Hepatocyte (in vitro differentiated cells): ENCODE measurements around the gene PAM. TPM values are rescaled to one million over a fixed set of nuclear protein-coding genes. Genes with fewer than 3 reads are reported as not detected.
A peak's percentile ranks its signal among the peaks of the same experiment; 100 is the strongest.

Source experiments
- DNase-seq: peaks from one replicate; pipeline ENCODE4 v3.0.0-alpha.2; 2016; ENCODE audit warnings: low spot score
- H2AFZ ChIP-seq: fragments of 200-600 bp; sonication (generic); 2 replicates; pipeline ENCODE4 v1.6.0; 2016; ENCODE audit warnings: antibody characterized with exemption, mild to moderate bottlenecking
- H3K27ac ChIP-seq: fragments of 200-600 bp; sonication (generic); 2 replicates; pipeline ENCODE4 v1.5.1; 2016; ENCODE audit warnings: mild to moderate bottlenecking
- H3K27me3 ChIP-seq: fragments of 200-600 bp; sonication (generic); 2 replicates; pipeline ENCODE4 v1.6.1; 2016
- H3K36me3 ChIP-seq: fragments of 200-600 bp; sonication (generic); replicated peaks from 2 replicates; pipeline ENCODE4 v1.5.1; 2016; ENCODE audit warnings: low read depth; ENCODE audit not compliant: insufficient read depth
- H3K4me1 ChIP-seq: fragments of 200-600 bp; sonication (generic); 2 replicates; pipeline ENCODE4 v1.5.1; 2016; ENCODE audit warnings: mild to moderate bottlenecking, moderate library complexity; ENCODE audit not compliant: insufficient read depth
- H3K4me2 ChIP-seq: fragments of 200-600 bp; sonication (generic); 2 replicates; pipeline ENCODE4 v1.6.0; 2016
- H3K4me3 ChIP-seq: fragments of 200-600 bp; sonication (generic); 2 replicates; pipeline ENCODE4 v1.5.1; 2016; ENCODE audit warnings: mild to moderate bottlenecking
- H3K79me2 ChIP-seq: fragments of 200-600 bp; sonication (generic); 2 replicates; pipeline ENCODE4 v1.6.0; 2017; ENCODE audit warnings: mild to moderate bottlenecking
- H3K9me2 ChIP-seq: fragments of 200-600 bp; sonication (generic); replicated peaks from 2 replicates; pipeline ENCODE4 v1.6.0; 2017; ENCODE audit warnings: mild to moderate bottlenecking; ENCODE audit not compliant: insufficient read depth
- H3K9me3 ChIP-seq: fragments of 200-600 bp; sonication (generic); 2 replicates; pipeline ENCODE4 v1.5.1; 2016; ENCODE audit warnings: low read depth, mild to moderate bottlenecking
- H4K20me1 ChIP-seq: fragments of 200-600 bp; sonication (generic); 2 replicates; pipeline ENCODE4 v1.6.0; 2016; ENCODE audit warnings: mild to moderate bottlenecking; ENCODE audit not compliant: insufficient read depth, poor library complexity, severe bottlenecking
- EZH2 ChIP-seq: fragments of 200-600 bp; sonication (generic); IDR thresholded peaks from 2 replicates; pipeline ENCODE4 v1.6.1; 2016; ENCODE audit warnings: antibody characterized with exemption, mild to moderate bottlenecking, borderline replicate concordance
- EZH2phosphoT487 ChIP-seq: fragments of 200-600 bp; sonication (generic); IDR thresholded peaks from one replicate; pipeline ENCODE4 v1.6.1; 2018; ENCODE audit warnings: antibody characterized with exemption, mild to moderate bottlenecking, low read depth, moderate library complexity; ENCODE audit not compliant: unreplicated experiment, severe bottlenecking
- WGBS: methylation state at CpG from one replicate; pipeline ENCODE4 v1.1.6; 2016; ENCODE audit warnings: low lambda C conversion rate; ENCODE audit errors: missing lambda C conversion rate; 5-methylcytosine and 5-hydroxymethylcytosine counted together
- polyA plus RNA-seq: library from polyadenylated mRNA; unstranded; fragments of >200 nt; fragmentation: Nextera tagmentation; extraction: Ambion mirVana; gene quantifications from 2 replicates; pipeline ENCODE4 v1.2.1, GENCODE V29; 2016
- total RNA-seq: library from RNA; depleted of rRNA; stranded (reverse); fragments of >200 nt; gene quantifications from 2 replicates; pipeline ENCODE4 v1.2.3, GENCODE V29; 2014
- TF ChIP-seq, protein P1 (sequence below): fragments of 200-600 bp; sonication (generic); IDR thresholded peaks from 2 replicates; pipeline ENCODE4 v1.5.1; 2016; ENCODE audit warnings: antibody characterized with exemption, mild to moderate bottlenecking; ENCODE audit not compliant: poor library complexity

The PAM gene
- total and polyA plus RNA-seq, 2 experiments from 2014 or later, result 118 to 158 TPM

DNA sequence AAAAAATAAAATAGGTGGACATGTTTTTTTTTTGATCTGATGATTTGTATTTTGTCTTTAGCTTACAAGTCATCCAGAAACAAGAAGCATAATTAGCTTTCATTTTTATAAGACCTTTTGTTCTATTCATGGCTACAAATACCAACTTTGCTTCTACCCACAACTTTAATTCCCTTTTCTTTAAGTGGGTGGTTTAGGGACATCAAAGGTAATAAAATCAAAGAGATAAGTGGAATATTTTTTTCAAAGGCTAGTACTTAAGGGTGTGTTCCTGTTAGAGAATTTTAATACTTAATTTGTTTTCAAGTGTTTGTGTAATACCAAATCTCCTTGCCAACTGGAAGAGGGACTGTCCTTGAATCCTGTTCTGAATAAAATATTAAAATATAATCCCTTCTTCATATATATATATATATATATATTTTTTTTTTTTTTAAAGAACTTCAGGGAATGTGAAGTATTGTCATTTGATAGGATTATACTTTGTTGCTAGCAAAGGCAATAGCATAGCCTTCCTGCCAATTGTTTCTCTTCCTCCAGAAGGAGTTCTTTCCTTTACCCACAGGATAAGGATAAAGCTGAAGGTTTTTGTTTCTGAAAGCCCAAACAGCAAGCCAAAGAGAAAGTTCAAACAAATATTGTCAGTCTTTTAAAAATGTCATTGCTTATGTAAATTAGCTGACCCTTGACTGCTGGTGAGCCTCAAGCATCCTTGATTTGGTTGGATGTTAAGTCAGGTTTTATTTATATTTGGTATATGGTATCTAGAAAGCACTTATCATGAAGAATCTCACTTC is 108.9 kb downstream of the PAM start:
- DNase-seq, result no peak
- Histone ChIP-seq H3K9me2 (no peaks in the 10 kb centered on the region), H2AFZ (no peak overlapping the region), H4K20me1 (no peaks in the 10 kb centered on the region), H3K79me2 (no peaks in the 10 kb centered on the region), H3K4me1 (no peaks in the 10 kb centered on the region), H3K9me3 (no peaks in the 10 kb centered on the region), H3K27me3 (no peaks in the 10 kb centered on the region), H3K4me3 (no peak overlapping the region), H3K4me2 (no peak overlapping the region), H3K36me3 (no peaks in the 10 kb centered on the region), H3K27ac (no peak overlapping the region)
- TF ChIP-seq EZH2phosphoT487, result no peak
- no peak for TF ChIP-seq EZH2
- TF ChIP-seq, protein P1, sequence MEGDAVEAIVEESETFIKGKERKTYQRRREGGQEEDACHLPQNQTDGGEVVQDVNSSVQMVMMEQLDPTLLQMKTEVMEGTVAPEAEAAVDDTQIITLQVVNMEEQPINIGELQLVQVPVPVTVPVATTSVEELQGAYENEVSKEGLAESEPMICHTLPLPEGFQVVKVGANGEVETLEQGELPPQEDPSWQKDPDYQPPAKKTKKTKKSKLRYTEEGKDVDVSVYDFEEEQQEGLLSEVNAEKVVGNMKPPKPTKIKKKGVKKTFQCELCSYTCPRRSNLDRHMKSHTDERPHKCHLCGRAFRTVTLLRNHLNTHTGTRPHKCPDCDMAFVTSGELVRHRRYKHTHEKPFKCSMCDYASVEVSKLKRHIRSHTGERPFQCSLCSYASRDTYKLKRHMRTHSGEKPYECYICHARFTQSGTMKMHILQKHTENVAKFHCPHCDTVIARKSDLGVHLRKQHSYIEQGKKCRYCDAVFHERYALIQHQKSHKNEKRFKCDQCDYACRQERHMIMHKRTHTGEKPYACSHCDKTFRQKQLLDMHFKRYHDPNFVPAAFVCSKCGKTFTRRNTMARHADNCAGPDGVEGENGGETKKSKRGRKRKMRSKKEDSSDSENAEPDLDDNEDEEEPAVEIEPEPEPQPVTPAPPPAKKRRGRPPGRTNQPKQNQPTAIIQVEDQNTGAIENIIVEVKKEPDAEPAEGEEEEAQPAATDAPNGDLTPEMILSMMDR, result no peak

DNA sequence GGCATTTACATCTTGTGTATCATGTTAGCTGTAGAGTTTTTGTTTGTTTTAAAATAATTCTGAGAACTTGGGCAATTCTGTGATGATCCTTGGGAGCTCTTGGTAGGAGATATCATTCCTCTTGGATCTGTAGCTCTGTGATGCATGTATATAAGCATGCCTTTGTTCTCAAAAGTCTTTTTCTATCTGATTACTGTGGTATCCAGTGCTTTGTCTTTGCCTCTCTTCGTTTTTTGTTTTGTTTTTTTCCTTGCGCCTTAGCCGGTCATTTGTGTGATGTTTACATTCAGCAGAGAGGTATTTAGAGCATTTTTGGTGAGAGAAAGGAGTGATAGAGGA is 110.0 kb downstream of the PAM start:
- WGBS, result 9% methylated on average over 3 of the region's 3 CpGs
- Histone ChIP-seq H3K79me2 (no peaks in the 10 kb centered on the region), H3K27ac (peak overlapping the region; percentile 81), H3K9me2 (no peaks in the 10 kb centered on the region), H3K36me3 (no peaks in the 10 kb centered on the region), H3K4me3 (peak overlapping the region; percentile 76), H2AFZ (peak overlapping the region; percentile 82), H3K9me3 (no peaks in the 10 kb centered on the region), H3K4me2 (peak overlapping the region; percentile 88), H3K27me3 (no peaks in the 10 kb centered on the region), H3K4me1 (no peaks in the 10 kb centered on the region), H4K20me1 (no peaks in the 10 kb centered on the region)
- TF ChIP-seq EZH2phosphoT487, result no peak
- no peak for TF ChIP-seq EZH2
- TF ChIP-seq, protein P1, result no peak
- DNase-seq, result no peak

DNA sequence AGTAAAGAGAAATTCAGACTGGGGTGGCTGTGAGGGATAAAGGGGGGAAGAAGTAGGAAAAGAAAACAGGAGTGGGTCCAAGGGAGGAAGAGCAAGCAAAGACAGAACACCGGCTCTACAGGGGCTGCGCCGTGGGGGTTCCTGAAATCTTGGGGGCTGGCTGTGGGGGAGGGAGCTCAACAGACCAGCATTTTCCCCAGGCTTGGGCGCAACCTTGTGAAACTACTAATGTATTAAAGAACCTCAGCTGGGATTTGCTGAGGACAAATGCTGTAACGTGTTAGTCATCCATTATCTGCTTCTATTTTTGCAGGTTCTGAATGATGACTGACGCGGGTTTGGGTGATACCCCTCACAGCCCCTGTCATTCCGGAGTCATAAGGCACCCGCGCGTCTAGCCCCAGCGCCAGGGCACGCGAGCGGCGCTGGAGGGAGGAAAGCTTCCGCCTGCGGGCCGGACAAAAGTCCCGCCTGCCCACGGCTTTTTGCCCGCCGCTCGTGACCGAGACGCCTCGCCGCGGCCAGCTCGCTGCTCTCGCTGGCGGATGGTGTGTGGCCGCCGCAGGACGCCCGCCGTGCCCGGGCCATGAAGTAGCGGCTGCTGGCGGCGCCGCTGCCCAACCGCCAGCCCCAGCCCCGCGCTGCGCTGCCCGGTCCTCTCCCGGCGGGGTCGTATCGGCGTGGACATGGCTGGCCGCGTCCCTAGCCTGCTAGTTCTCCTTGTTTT is 110.6 kb downstream of the PAM start:
- H3K27me3 ChIP-seq, result no peaks in the 10 kb centered on the region
- H3K36me3 ChIP-seq, result no peaks in the 10 kb centered on the region
- H3K4me2 ChIP-seq, result peak overlapping the region; percentile 88
- H3K79me2 ChIP-seq, result no peaks in the 10 kb centered on the region
- DNase-seq, result peak; percentile 72
- peak overlapping the region; percentile 81 for H3K27ac ChIP-seq
- H3K4me3 ChIP-seq, result peak overlapping the region; percentile 76
- no peaks in the 10 kb centered on the region for H3K4me1 ChIP-seq
- no peaks in the 10 kb centered on the region for H3K9me2 ChIP-seq
- H4K20me1 ChIP-seq, result no peaks in the 10 kb centered on the region
- H2AFZ ChIP-seq, result peak overlapping the region; percentile 82
- no peaks in the 10 kb centered on the region for H3K9me3 ChIP-seq
- TF ChIP-seq EZH2phosphoT487 (no peak), EZH2 (no peak)
- WGBS, result 2% methylated on average over 54 of the region's 54 CpGs

DNA sequence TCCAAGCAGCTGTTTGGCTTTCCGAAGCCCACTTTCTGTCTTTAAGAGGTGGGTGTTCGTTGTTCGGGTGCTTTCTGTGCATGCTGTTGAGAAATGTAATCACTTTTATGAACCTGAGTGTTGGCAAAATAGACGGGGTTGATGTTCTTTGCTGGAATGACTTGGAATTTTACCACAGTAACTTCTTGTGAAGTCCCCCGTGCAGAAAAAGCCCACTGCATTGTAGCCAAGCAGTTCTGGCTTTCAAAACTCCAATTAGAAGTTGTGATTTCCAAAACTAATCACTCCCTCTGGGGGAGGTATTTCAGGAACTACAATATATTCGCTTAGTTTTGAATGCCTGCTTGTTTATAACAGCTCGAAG is 111.1 kb downstream of the PAM start:
- Histone ChIP-seq H3K27ac (peak overlapping the region; percentile 81), H3K79me2 (no peaks in the 10 kb centered on the region), H3K4me1 (no peaks in the 10 kb centered on the region), H4K20me1 (no peaks in the 10 kb centered on the region), H3K36me3 (no peaks in the 10 kb centered on the region), H3K9me3 (no peaks in the 10 kb centered on the region), H3K4me3 (peak overlapping the region; percentile 76), H3K9me2 (no peaks in the 10 kb centered on the region), H2AFZ (peak overlapping the region; percentile 82), H3K4me2 (peak overlapping the region; percentile 88), H3K27me3 (no peaks in the 10 kb centered on the region)
- 9% methylated on average over 7 of the region's 7 CpGs for WGBS
- DNase-seq, result no peak
- TF ChIP-seq, protein P1, result no peak
- no peak for TF ChIP-seq EZH2phosphoT487
- TF ChIP-seq EZH2, result no peak
